Measurements from ENCODE around the gene HMGCS2. TPM values are rescaled to one million over a fixed set of nuclear protein-coding genes. Genes with fewer than 3 reads are reported as not detected.

The HMGCS2 gene
- polyA plus RNA-seq, 2 of the 4 experiments (the other 2 are of a cell fraction): not detected

- no peak for ATAC-seq
- Histone ChIP-seq H3K4me3 (no peak overlapping the region), H3K27ac (no peak overlapping the region), H3K4me2 (no peak overlapping the region), H3K4me1 (no peaks in the 10 kb centered on the region), H3K9me3 (no peaks in the 10 kb centered on the region)
- POLR2A ChIA-PET: no interaction called here
- CTCF ChIA-PET: interaction anchor here (0.9 to 1.6 kb wide), 2 partner anchors 18 to 21 kb away, joined by 3 to 8 read pairs; no protein-coding TSS in a partner anchor
- TF ChIP-seq MAX (IDR thresholded peaks at IDR 0.05) (no peak), HOXA7 (CRISPR knock-in tag; IDR thresholded peaks at IDR 0.05) (no peak), MAFK (IDR thresholded peaks at IDR 0.05; ENCODE audit: partially characterized antibody) (no peak), NPAS2 (CRISPR knock-in tag; IDR thresholded peaks at IDR 0.05; ENCODE audit: borderline replicate concordance) (no peak), ESRRA (IDR thresholded peaks at IDR 0.05; ENCODE audit: borderline replicate concordance, low read length) (no peak), RCOR1 (IDR thresholded peaks at IDR 0.05; ENCODE audit: low read depth, low read length) (no peak), HOXB5 (CRISPR knock-in tag; IDR thresholded peaks at IDR 0.05) (no peak), JUN (IDR thresholded peaks at IDR 0.05) (no peak)
- 93% methylated on average over 5 of the region's 5 CpGs for WGBS (ENCODE audit: missing lambda C conversion rate)
- no peak for FAIRE-seq
- DNase-seq (ENCODE audit: low read depth in 1 of 2, low spot score in 1 of 2): no peak
Observed at GRCh38 chr1:119725626-119726025, 43.1 kb downstream of the HMGCS2 start.

- no peaks in the 10 kb centered on the region for H3K9me3 ChIP-seq
- POLR2A ChIA-PET: no interaction called here
- H3K4me2 ChIP-seq: no peak overlapping the region
- no peaks in the 10 kb centered on the region for H3K4me1 ChIP-seq
- FAIRE-seq: no peak
- 69% methylated on average over 8 of the region's 8 CpGs for WGBS (ENCODE audit: missing lambda C conversion rate)
- CTCF ChIA-PET: interaction anchor here (0.9 to 1.6 kb wide), 2 partner anchors 19 to 22 kb away, joined by 3 to 8 read pairs; no protein-coding TSS in a partner anchor
- no peak for DNase-seq (ENCODE audit: low read depth in 1 of 2, low spot score in 1 of 2)
- no peak overlapping the region for H3K27ac ChIP-seq
- H3K4me3 ChIP-seq: no peak overlapping the region
- no peak for ATAC-seq
- TF ChIP-seq CBX2 (IDR thresholded peaks at IDR 0.05; ENCODE audit: borderline replicate concordance, low read depth) (no peak), ZSCAN20 (CRISPR knock-in tag; IDR thresholded peaks at IDR 0.05) (no peak), RCOR1 (IDR thresholded peaks at IDR 0.05; ENCODE audit: low read depth, low read length) (no peak), POLR2AphosphoS2 (conservative IDR thresholded peaks at IDR 0.05; ENCODE audit: low read length) (no peak), ZNF302 (CRISPR knock-in tag; IDR thresholded peaks at IDR 0.05) (no peak), BHLHE40 (IDR thresholded peaks at IDR 0.05; ENCODE audit: low read depth, low read length) (no peak), POLR2A (IDR thresholded peaks at IDR 0.05; ENCODE audit: low read length) (no peak), EHF (CRISPR knock-in tag; IDR thresholded peaks at IDR 0.05) (no peak), ELK1 (IDR thresholded peaks at IDR 0.05; ENCODE audit: low read depth, low read length) (no peak), ZFP36 (IDR thresholded peaks at IDR 0.05; ENCODE audit: borderline replicate concordance, partially characterized antibody) (no peak), HEYL (CRISPR knock-in tag; IDR thresholded peaks at IDR 0.05) (no peak), PBX3 (IDR thresholded peaks at IDR 0.05) (no peak), ESRRA (IDR thresholded peaks at IDR 0.05; ENCODE audit: borderline replicate concordance, low read length) (no peak), CEBPB (IDR thresholded peaks at IDR 0.05) (no peak), ZC3H11A (IDR thresholded peaks at IDR 0.05) (no peak), RNF2 (IDR thresholded peaks at IDR 0.05; ENCODE audit: borderline replicate concordance, low read depth) (no peak), CBX8 (IDR thresholded peaks at IDR 0.05) (no peak)
Observed at GRCh38 chr1:119724611-119725218, 44.0 kb downstream of the HMGCS2 start.

- no peaks in the 10 kb centered on the region for H3K9me3 ChIP-seq
- no peak overlapping the region for H3K4me3 ChIP-seq
- no peak overlapping the region for H3K4me2 ChIP-seq
- H3K27ac ChIP-seq: no peak overlapping the region
- DNase-seq (ENCODE audit: low read depth in 1 of 2, low spot score in 1 of 2): no peak
- no peaks in the 10 kb centered on the region for H3K4me1 ChIP-seq
- ATAC-seq: no peak
- FAIRE-seq: no peak
- WGBS (ENCODE audit: missing lambda C conversion rate): 91% methylated on average over 5 of the region's 5 CpGs
- POLR2A ChIA-PET: no interaction called here
- CTCF ChIA-PET: no interaction called here
- no peak for TF ChIP-seq PHF8 (IDR thresholded peaks at IDR 0.05; ENCODE audit: borderline replicate concordance, low read depth)
- TF ChIP-seq RCOR1 (IDR thresholded peaks at IDR 0.05; ENCODE audit: low read depth, low read length): no peak
- no peak for TF ChIP-seq CTCF (IDR thresholded peaks at IDR 0.05)
- no peak for TF ChIP-seq FOSL2 (IDR thresholded peaks at IDR 0.05)
- no peak for TF ChIP-seq FOSL2 (CRISPR knock-in tag; IDR thresholded peaks at IDR 0.05)
- TF ChIP-seq EHMT2 (IDR thresholded peaks at IDR 0.05; ENCODE audit: low read depth): no peak
- no peak for TF ChIP-seq ELK1 (IDR thresholded peaks at IDR 0.05; ENCODE audit: low read depth, low read length)
- TF ChIP-seq KDM5A (IDR thresholded peaks at IDR 0.05): no peak
- no peak for TF ChIP-seq ATOH8 (CRISPR knock-in tag; IDR thresholded peaks at IDR 0.05; ENCODE audit: low read depth)
Observed at GRCh38 chr1:119721896-119722295, 46.8 kb downstream of the HMGCS2 start.

Data from A549 (cell line).